Kidney epithelial cell (primary cell): ENCODE results near the gene IL20RB. TPM values are rescaled to one million over a fixed set of nuclear protein-coding genes. Genes with fewer than 3 reads are reported as not detected.

ENCODE experiments used
- DNase-seq: peaks from one replicate; pipeline ENCODE4 v3.0.0-alpha.2; 2010; ENCODE audit warnings: low read depth
- H3K27me3 ChIP-seq: 2 replicates; pipeline ENCODE4 v1.6.0; 2011; ENCODE audit warnings: low read length; ENCODE audit not compliant: control insufficient read depth, insufficient read depth
- H3K36me3 ChIP-seq: 2 replicates; pipeline ENCODE4 v1.5.1; 2011; ENCODE audit warnings: low read length; ENCODE audit not compliant: control insufficient read depth, insufficient read depth
- H3K4me3 ChIP-seq: 2 replicates; pipeline ENCODE4 v1.5.1; 2011; ENCODE audit warnings: low read depth, mild to moderate bottlenecking, control low read depth, low read length
- total RNA-seq: library from RNA; depleted of rRNA; stranded (reverse); fragments of >200 nt; gene quantifications from 2 replicates; pipeline ENCODE4 v1.2.3, GENCODE V29; 2015
- TF ChIP-seq, protein P1 (sequence below): IDR thresholded peaks from 2 replicates; pipeline ENCODE4 v1.5.1; 2011; ENCODE audit warnings: mild to moderate bottlenecking, moderate library complexity, low read length, control low read depth, inconsistent platforms; ENCODE audit not compliant: insufficient read depth, poor library complexity, severe bottlenecking

IL20RB gene, protein sequence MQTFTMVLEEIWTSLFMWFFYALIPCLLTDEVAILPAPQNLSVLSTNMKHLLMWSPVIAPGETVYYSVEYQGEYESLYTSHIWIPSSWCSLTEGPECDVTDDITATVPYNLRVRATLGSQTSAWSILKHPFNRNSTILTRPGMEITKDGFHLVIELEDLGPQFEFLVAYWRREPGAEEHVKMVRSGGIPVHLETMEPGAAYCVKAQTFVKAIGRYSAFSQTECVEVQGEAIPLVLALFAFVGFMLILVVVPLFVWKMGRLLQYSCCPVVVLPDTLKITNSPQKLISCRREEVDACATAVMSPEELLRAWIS
- 0.58 and 0.89 TPM in 2 replicates for total RNA-seq

DNA sequence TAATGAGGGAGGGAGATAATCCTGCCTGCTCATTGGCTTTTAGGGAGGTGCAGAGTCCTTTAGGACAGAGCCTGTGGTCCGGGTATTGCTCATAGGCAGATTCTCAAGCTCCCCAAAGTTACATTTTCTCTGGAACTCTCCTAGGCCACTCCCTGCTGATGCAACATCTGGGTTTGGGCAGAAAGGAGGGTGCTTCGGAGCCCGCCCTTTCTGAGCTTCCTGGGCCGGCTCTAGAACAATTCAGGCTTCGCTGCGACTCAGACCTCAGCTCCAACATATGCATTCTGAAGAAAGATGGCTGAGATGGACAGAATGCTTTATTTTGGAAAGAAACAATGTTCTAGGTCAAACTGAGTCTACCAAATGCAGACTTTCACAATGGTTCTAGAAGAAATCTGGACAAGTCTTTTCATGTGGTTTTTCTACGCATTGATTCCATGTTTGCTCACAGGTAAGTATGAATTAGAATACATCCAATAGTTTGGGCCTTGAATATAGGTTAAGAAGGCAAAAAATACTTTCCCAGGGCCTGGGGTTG, at the start of gene IL20RB:
Gene IL20RB (plus strand): TSS at position 233 of the 538 bp plus-strand sequence. CDS start 131 bp downstream, at position 364.
- Histone ChIP-seq H3K27me3 (no peaks in the 10 kb centered on the region), H3K36me3 (no peaks in the 10 kb centered on the region), H3K4me3 (no peak within 1 kb of the TSS)
- TF ChIP-seq, protein P1, sequence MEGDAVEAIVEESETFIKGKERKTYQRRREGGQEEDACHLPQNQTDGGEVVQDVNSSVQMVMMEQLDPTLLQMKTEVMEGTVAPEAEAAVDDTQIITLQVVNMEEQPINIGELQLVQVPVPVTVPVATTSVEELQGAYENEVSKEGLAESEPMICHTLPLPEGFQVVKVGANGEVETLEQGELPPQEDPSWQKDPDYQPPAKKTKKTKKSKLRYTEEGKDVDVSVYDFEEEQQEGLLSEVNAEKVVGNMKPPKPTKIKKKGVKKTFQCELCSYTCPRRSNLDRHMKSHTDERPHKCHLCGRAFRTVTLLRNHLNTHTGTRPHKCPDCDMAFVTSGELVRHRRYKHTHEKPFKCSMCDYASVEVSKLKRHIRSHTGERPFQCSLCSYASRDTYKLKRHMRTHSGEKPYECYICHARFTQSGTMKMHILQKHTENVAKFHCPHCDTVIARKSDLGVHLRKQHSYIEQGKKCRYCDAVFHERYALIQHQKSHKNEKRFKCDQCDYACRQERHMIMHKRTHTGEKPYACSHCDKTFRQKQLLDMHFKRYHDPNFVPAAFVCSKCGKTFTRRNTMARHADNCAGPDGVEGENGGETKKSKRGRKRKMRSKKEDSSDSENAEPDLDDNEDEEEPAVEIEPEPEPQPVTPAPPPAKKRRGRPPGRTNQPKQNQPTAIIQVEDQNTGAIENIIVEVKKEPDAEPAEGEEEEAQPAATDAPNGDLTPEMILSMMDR, result no peak
- DNase-seq, result no peak

DNA sequence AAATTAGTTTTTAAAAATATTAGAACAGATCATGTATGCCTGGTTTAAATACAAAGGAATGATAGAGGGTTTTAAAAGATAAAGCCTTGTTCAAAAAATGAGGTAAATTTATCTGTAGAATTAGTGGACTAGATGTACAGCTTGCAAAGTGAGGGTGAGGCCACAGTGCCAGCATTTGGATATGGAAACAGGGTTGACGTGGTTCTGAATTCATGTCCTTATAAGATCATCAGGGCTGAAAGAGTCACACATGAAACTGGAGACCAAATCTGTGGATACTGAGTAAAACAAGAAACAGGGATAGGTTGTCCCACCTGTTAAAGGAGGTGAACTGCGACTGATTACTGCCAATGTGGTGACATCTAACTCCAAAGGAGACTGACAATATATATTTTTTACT, 49.5 kb upstream of the IL20RB start:
- no peaks in the 10 kb centered on the region for H3K27me3 ChIP-seq
- TF ChIP-seq, protein P1, result no peak
- no peak overlapping the region for H3K4me3 ChIP-seq
- no peak for DNase-seq
- no peaks in the 10 kb centered on the region for H3K36me3 ChIP-seq

DNA sequence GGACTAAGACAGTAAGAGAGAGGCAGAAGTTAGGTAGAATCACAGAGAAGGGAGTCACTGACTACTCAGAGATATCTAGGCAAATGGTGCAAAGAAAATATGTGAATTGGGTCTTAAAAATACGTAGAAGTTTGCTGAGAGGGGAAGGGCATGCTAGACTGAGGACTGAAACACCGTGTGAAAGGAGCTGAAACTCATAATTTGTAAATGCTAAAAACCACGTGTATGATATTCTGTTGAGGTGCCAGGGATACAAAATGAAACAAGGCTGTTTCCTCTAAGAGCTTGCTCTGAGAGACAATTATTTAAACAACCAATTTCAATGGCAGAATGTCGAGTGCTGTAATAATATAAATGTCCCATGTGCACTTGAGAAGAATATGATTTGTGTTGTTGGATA, 48.6 kb upstream of the IL20RB start:
- H3K36me3 ChIP-seq, result no peaks in the 10 kb centered on the region
- TF ChIP-seq, protein P1, result no peak
- no peak for DNase-seq
- H3K27me3 ChIP-seq, result no peaks in the 10 kb centered on the region
- H3K4me3 ChIP-seq, result no peak overlapping the region

DNA sequence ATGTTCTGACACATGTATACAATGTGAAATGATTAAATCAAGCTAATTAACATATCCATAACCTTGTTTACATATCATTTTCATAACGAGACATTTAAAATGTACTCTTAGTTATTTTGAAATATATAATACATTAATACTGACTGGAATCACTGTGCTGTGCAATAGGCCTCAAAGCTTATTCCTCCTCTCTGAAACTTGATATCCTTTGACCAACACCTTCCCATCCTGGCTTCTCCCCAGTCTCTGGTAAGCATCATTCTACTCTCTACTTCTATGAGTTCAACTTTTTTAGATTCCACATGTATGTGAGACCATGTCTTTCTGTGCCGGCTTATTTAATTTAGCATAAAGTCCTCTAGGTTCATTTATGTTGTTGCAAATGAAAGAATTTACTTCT, 47.1 kb upstream of the IL20RB start:
- no peaks in the 10 kb centered on the region for H3K36me3 ChIP-seq
- TF ChIP-seq, protein P1, result no peak
- DNase-seq, result no peak
- H3K27me3 ChIP-seq, result no peaks in the 10 kb centered on the region
- H3K4me3 ChIP-seq, result no peak overlapping the region

DNA sequence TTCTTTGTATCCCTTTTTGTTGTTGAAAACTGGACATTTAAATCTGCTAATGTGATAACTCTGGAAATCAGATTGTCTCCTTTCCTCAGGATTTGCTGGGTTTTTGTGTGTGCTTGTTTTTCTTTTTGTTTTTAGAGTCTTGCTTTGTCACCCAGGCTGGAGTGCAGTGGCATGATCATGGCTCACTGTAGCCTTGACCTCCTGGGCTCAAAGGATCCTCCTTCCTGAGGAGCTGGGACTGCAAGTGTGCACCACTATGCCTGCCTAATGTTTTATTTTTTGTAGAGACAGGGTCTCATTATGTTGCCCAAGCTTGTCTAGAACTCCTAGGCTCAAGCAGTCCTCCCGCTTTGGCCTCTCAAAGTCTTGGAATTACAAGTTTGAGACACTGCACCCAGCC, 44.6 kb upstream of the IL20RB start:
- no peak for DNase-seq
- H3K4me3 ChIP-seq, result no peak overlapping the region
- TF ChIP-seq, protein P1, result no peak
- H3K27me3 ChIP-seq, result no peaks in the 10 kb centered on the region
- H3K36me3 ChIP-seq, result no peaks in the 10 kb centered on the region

DNA sequence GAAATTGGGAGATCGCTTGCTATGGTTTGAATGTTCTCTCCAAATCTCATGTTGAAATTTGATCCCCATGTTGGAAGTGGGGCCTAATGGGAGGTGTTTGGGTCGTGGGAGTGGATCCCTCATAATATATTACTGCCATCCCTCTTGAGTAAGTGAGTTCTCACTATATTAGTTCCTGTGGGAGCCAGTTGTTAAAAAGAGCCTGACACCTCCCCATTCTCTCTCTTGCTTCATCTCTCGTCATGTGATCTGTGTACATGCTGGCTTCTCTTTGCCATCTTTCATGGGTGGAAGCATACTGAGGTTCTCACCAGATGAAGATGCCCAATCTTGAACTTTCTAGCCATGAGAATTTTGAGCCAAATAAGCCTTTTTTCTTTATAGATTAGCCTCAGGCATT, 43.0 kb upstream of the IL20RB start:
- H3K36me3 ChIP-seq, result no peaks in the 10 kb centered on the region
- TF ChIP-seq, protein P1, result no peak
- no peaks in the 10 kb centered on the region for H3K27me3 ChIP-seq
- DNase-seq, result no peak
- H3K4me3 ChIP-seq, result no peak overlapping the region
